Measurements from ENCODE around the gene THAP3.

DNA sequence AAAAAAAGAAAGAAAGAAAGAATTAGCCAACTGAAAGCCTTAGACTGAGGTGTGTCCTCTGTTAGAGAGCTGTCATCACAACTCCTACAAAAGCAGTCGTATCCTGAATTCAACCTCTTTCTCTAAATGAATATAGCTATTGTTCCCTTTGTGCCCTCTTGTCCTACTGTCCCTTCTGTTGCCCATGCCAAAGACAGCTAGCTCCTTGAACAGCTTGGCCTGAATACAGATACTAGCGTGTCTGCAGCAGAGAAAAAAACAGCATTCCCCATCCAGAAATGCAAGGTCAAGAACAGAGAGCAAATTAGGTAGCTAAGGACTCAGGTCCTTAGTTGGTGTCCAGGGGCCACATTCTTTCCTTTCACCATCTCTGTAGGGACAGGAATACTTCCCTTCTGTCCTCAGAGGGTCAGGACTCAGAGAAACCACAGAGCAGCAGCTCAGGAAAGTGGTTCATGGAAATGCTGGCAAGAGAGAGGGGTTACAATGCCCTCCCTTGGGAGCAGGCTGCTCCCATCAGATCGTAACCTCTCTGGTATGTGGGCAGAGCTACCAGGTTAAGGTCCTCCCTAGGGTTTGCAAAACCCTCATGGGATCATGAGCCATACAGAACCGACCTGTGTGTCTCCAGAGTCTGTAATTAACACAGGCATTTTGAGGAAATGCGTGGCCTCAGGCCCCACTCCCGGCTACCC is 46.7 kb upstream of the THAP3 start:
- TF ChIP-seq POLR2AphosphoS5 (IDR thresholded peaks at IDR 0.05) (no peak), POLR2A (IDR thresholded peaks at IDR 0.05) (no peak)
- TF ChIP-seq, protein P1, sequence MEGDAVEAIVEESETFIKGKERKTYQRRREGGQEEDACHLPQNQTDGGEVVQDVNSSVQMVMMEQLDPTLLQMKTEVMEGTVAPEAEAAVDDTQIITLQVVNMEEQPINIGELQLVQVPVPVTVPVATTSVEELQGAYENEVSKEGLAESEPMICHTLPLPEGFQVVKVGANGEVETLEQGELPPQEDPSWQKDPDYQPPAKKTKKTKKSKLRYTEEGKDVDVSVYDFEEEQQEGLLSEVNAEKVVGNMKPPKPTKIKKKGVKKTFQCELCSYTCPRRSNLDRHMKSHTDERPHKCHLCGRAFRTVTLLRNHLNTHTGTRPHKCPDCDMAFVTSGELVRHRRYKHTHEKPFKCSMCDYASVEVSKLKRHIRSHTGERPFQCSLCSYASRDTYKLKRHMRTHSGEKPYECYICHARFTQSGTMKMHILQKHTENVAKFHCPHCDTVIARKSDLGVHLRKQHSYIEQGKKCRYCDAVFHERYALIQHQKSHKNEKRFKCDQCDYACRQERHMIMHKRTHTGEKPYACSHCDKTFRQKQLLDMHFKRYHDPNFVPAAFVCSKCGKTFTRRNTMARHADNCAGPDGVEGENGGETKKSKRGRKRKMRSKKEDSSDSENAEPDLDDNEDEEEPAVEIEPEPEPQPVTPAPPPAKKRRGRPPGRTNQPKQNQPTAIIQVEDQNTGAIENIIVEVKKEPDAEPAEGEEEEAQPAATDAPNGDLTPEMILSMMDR (IDR thresholded peaks at IDR 0.05 in 8 of 11, conservative IDR thresholded peaks at IDR 0.05 in 3 of 11): no peak

Measured in spleen (tissue), 7 donors.